SU-DHL-6 (cell line): ENCODE results near the gene ZMYM2.

Experiments
- H2AFZ ChIP-seq: fragments of 200-600 bp; sonication (generic); 2 replicates; pipeline ENCODE4 v1.6.1; 2014; ENCODE audit warnings: low read depth, mild to moderate bottlenecking, moderate library complexity, mixed read lengths, antibody characterized with exemption, low read length; ENCODE audit not compliant: severe bottlenecking
- H3F3A ChIP-seq: fragments of 200-600 bp; shearing (Covaris generic); 2 replicates; pipeline ENCODE4 v1.6.0; 2016; ENCODE audit warnings: antibody characterized with exemption, mild to moderate bottlenecking; ENCODE audit not compliant: insufficient read depth
- H3K27ac ChIP-seq: fragments of 200-600 bp; sonication (generic); 2 replicates; pipeline ENCODE4 v1.5.1; 2016; ENCODE audit warnings: low read depth, mild to moderate bottlenecking, low read length, moderate library complexity, mixed read lengths
- H3K27me3 ChIP-seq: fragments of 200-600 bp; sonication (generic), shearing (Covaris generic); 2 replicates; pipeline ENCODE4 v1.6.0; 2014; ENCODE audit warnings: mild to moderate bottlenecking, low read length
- H3K36me3 ChIP-seq: fragments of 200-600 bp; sonication (generic); 2 replicates; pipeline ENCODE4 v1.6.1; 2014; ENCODE audit warnings: mild to moderate bottlenecking, low read length, mixed read lengths
- H3K4me2 ChIP-seq: fragments of 300-600, 200-600 bp; shearing (Covaris generic), sonication (generic); 2 replicates; pipeline ENCODE4 v1.6.0; 2014; ENCODE audit warnings: low read length, low read depth, mild to moderate bottlenecking; ENCODE audit not compliant: poor library complexity, severe bottlenecking
- H3K4me3 ChIP-seq: fragments of 200-600 bp; sonication (generic); 2 replicates; pipeline ENCODE4 v1.5.1; 2014; ENCODE audit warnings: antibody characterized with exemption, low read length, mild to moderate bottlenecking, mixed read lengths; ENCODE audit not compliant: insufficient read depth, poor library complexity, severe bottlenecking
- H3K79me2 ChIP-seq: fragments of 200-600 bp; sonication (generic); 2 replicates; pipeline ENCODE4 v1.6.1; 2014; ENCODE audit warnings: mild to moderate bottlenecking, low read length, moderate library complexity; ENCODE audit not compliant: insufficient read depth
- H3K9ac ChIP-seq: fragments of 200-600 bp; sonication (generic); 2 replicates; pipeline ENCODE4 v1.7.0; 2014; ENCODE audit warnings: mild to moderate bottlenecking, low read length
- H3K9me2 ChIP-seq: fragments of 200-600 bp; sonication (generic); replicated peaks from 2 replicates; pipeline ENCODE4 v1.6.1; 2014; ENCODE audit warnings: low read length; ENCODE audit not compliant: insufficient read depth
- H3K9me3 ChIP-seq: fragments of 200-600 bp; sonication (generic); 2 replicates; pipeline ENCODE4 v1.6.1; 2014; ENCODE audit warnings: low read length, mixed read lengths; ENCODE audit not compliant: insufficient read depth
- H4K20me1 ChIP-seq: fragments of 200-600 bp; sonication (generic); 2 replicates; pipeline ENCODE4 v1.6.1; 2014; ENCODE audit warnings: low read depth, mild to moderate bottlenecking, antibody characterized with exemption, low read length, moderate library complexity, mixed read lengths
- EZH2phosphoT487 ChIP-seq: fragments of 200-600 bp; sonication (generic), shearing (Covaris generic); conservative IDR thresholded peaks from 2 replicates; pipeline ENCODE4 v1.6.1; 2018; ENCODE audit warnings: mild to moderate bottlenecking, antibody characterized with exemption, low read length, moderate library complexity, mixed read lengths
- TF ChIP-seq, protein P1 (sequence below): fragments of 200-600 bp; sonication (generic); IDR thresholded peaks from one replicate; pipeline ENCODE4 v1.5.1; 2017; ENCODE audit warnings: antibody characterized with exemption, mild to moderate bottlenecking, low read length, moderate library complexity; ENCODE audit not compliant: insufficient read depth, poor library complexity, severe bottlenecking

The ZMYM2 gene

DNA sequence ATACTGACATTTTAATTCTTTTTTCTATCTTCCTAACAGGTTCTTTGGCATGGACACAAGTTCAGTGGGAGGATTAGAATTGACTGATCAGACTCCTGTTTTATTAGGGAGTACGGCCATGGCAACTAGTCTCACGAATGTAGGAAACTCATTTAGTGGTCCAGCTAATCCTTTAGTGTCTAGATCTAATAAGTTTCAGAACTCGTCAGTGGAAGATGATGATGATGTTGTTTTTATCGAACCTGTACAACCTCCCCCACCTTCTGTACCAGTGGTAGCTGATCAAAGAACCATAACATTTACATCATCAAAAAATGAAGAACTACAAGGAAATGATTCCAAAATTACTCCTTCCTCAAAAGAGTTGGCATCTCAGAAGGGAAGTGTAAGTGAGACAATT, 34.5 kb downstream of the ZMYM2 start:
- no peak overlapping the region for H2AFZ ChIP-seq
- H3K4me3 ChIP-seq = no peak overlapping the region
- peaks cover 18% of the 10 kb centered on the region for H3K36me3 ChIP-seq
- H3K9me3 ChIP-seq = no peaks in the 10 kb centered on the region
- H3F3A ChIP-seq = 0 out of 2 replicates have a peak, but pooled peaks cover 4% of the 10 kb centered on the region
- H3K27ac ChIP-seq = no peak overlapping the region
- TF ChIP-seq, protein P1, sequence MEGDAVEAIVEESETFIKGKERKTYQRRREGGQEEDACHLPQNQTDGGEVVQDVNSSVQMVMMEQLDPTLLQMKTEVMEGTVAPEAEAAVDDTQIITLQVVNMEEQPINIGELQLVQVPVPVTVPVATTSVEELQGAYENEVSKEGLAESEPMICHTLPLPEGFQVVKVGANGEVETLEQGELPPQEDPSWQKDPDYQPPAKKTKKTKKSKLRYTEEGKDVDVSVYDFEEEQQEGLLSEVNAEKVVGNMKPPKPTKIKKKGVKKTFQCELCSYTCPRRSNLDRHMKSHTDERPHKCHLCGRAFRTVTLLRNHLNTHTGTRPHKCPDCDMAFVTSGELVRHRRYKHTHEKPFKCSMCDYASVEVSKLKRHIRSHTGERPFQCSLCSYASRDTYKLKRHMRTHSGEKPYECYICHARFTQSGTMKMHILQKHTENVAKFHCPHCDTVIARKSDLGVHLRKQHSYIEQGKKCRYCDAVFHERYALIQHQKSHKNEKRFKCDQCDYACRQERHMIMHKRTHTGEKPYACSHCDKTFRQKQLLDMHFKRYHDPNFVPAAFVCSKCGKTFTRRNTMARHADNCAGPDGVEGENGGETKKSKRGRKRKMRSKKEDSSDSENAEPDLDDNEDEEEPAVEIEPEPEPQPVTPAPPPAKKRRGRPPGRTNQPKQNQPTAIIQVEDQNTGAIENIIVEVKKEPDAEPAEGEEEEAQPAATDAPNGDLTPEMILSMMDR = no peak
- no peak for TF ChIP-seq EZH2phosphoT487
- H4K20me1 ChIP-seq = peaks cover 8% of the 10 kb centered on the region
- no peaks in the 10 kb centered on the region for H3K9me2 ChIP-seq
- no peak overlapping the region for H3K4me2 ChIP-seq
- peaks cover 69% of the 10 kb centered on the region for H3K79me2 ChIP-seq
- H3K9ac ChIP-seq = no peak overlapping the region
- no peaks in the 10 kb centered on the region for H3K27me3 ChIP-seq

DNA sequence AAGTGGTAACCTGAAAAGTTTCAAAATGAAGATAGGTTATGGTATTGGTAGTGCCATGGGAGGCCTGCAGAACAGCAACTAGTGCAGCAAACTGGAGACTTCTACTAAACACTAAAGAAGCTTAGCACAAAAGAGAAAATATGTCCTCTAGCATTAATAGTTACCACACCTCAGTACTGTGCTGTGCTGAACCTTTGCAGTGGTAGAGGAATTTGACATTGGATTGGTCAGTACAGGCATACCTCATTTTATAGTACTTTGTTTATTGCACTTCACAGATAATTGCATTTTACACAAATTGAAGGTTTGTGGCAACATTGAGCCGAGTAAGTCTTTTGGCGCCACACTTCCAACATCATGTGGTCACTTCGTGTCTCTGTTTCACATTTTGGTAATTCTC, 40.4 kb downstream of the ZMYM2 start:
- Histone ChIP-seq H3K4me3 (no peak overlapping the region), H4K20me1 (peaks cover 12% of the 10 kb centered on the region), H3K9ac (no peak overlapping the region), H2AFZ (no peak overlapping the region), H3K9me2 (no peaks in the 10 kb centered on the region), H3K79me2 (peaks cover 39% of the 10 kb centered on the region), H3F3A (peaks cover 9% of the 10 kb centered on the region; the same call in 1 of the 2 replicates), H3K36me3 (peaks cover 21% of the 10 kb centered on the region), H3K27ac (no peak overlapping the region), H3K27me3 (no peaks in the 10 kb centered on the region), H3K9me3 (no peaks in the 10 kb centered on the region), H3K4me2 (no peak overlapping the region)
- TF ChIP-seq, protein P1 = no peak
- no peak for TF ChIP-seq EZH2phosphoT487

DNA sequence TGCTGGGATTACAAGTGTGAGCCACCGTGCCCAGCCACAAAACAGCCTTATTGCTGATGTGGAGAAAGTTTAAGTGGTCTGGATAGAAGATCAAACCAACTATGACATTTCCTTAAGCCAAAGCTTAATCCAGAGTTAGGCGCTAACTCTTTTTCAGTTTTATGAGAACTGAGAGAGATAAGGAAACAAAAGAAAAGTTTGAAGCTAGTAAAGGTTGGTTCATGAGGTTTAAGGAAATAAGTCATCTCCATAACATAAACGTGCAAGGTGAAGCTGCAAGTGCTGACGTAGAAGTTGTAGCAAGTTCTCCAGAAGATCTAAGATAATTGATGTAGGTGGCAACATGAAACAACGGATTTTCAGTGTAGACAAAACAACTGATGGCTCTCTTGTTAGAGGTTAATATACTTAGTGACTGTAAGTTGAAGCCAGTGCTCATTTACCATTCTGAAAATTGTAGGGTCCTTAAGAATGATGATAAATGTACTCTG, 41.6 kb downstream of the ZMYM2 start:
- Histone ChIP-seq H4K20me1 (peaks cover 10% of the 10 kb centered on the region), H3K79me2 (peaks cover 39% of the 10 kb centered on the region), H3K36me3 (peaks cover 25% of the 10 kb centered on the region)

More for the DNA sequence above, 41.6 kb downstream of the ZMYM2 start:
- Histone ChIP-seq H3K4me3 (no peak overlapping the region), H3K4me2 (no peak overlapping the region), H2AFZ (no peak overlapping the region), H3K9me2 (no peaks in the 10 kb centered on the region), H3K27ac (no peak overlapping the region), H3K9ac (no peak overlapping the region), H3K27me3 (no peaks in the 10 kb centered on the region), H3F3A (peaks cover 9% of the 10 kb centered on the region; the same call in 1 of the 2 replicates), H3K9me3 (no peaks in the 10 kb centered on the region)
- no peak for TF ChIP-seq EZH2phosphoT487
- TF ChIP-seq, protein P1 = no peak
